Kidney (tissue), 14 donors: ENCODE results near the gene ZCCHC2. TPM values are rescaled to one million over a fixed set of nuclear protein-coding genes. Genes with fewer than 3 reads are reported as not detected.

Experiments used
- DNase-seq, 5 donors: peaks; one replicate each; pipeline ENCODE4 v3.0.0-alpha.2; 2013 to 2020
- FAIRE-seq: peaks from 2 replicates; lab custom pipeline; 2012; peaks lifted over from hg19 to GRCh38; lab: Jason Lieb, UNC
- H3K27ac ChIP-seq, 2 donors: one replicate each; pipeline ENCODE4 v1.7.0; 2013; ENCODE audit warnings: low read depth in 2 of 2, low read length in 2 of 2, inconsistent platforms in 1 of 2
- H3K27me3 ChIP-seq: one replicate; pipeline ENCODE4 v1.7.1; 2013; ENCODE audit warnings: low read length, inconsistent platforms; ENCODE audit not compliant: control insufficient read depth, insufficient read depth
- H3K36me3 ChIP-seq, 3 donors: one replicate each; pipeline versions ENCODE4 v1.7.0 to v1.7.1; 2013; ENCODE audit warnings: low read length in 3 of 3, control low read depth in 1 of 3, inconsistent platforms in 1 of 3; ENCODE audit not compliant: insufficient read depth in 3 of 3, control insufficient read depth in 2 of 3
- H3K4me1 ChIP-seq, 3 donors: one replicate each; pipeline versions ENCODE4 v1.7.0 to v1.7.1; 2013; ENCODE audit warnings: low read length in 3 of 3, inconsistent platforms in 1 of 3, low read depth in 1 of 3; ENCODE audit not compliant: control insufficient read depth in 2 of 3, insufficient read depth in 2 of 3
- H3K4me3 ChIP-seq, 3 donors: one replicate each; pipeline versions ENCODE4 v1.7.0 to v1.8.1; 2013; ENCODE audit warnings: low read length in 3 of 3, control low read depth in 1 of 3, inconsistent platforms in 1 of 3
- H3K9ac ChIP-seq, 3 donors: one replicate each; pipeline versions ENCODE4 v1.7.0 to v1.7.1; 2013; ENCODE audit warnings: low read length in 3 of 3, control low read depth in 1 of 3, inconsistent platforms in 1 of 3
- H3K9me3 ChIP-seq, 3 donors: one replicate each; pipeline versions ENCODE4 v1.7.0 to v1.7.1; 2013; ENCODE audit warnings: low read length in 3 of 3, control low read depth in 1 of 3, inconsistent platforms in 1 of 3; ENCODE audit not compliant: control insufficient read depth in 2 of 3, insufficient read depth in 1 of 3
- intact Hi-C: fragments of 100-400 bp; cut with DNase I; formaldehyde crosslinking; loops from one replicate; pipeline ENCODE4 v1.11.1; 2022
- polyA plus RNA-seq: library from polyadenylated mRNA; stranded (reverse); fragments of 350-450 nt; fragmentation: Illumina TruSeq; extraction: RNeasy Lipid Tissue Mini Kit (QIAGEN cat#74804); gene quantifications from one replicate; pipeline ENCODE4 v1.2.3, GENCODE V29; 2014; ENCODE audit warnings: low read depth, low replicate concordance; ENCODE audit not compliant: insufficient read depth
- total RNA-seq: library from RNA; stranded (reverse); fragmentation: NEBNext Ultra II Directional; extraction: Animal tissue kit (Norgen Biotek cat#: 25700); gene quantifications from one replicate; pipeline ENCODE4 v1.2.1, GENCODE V29; 2021
- TF ChIP-seq, protein P1 (sequence below): IDR thresholded peaks from 3 replicates; pipeline ENCODE4 v1.5.1; 2012; ENCODE audit warnings: mild to moderate bottlenecking, moderate library complexity, borderline replicate concordance; ENCODE audit not compliant: insufficient read depth; ENCODE audit errors: extremely low read depth
- donor health status: control.
- donor health status: control.
- donor health status: control.
- donor health status: control.
- donor health status: control.
- donor health status: DM: yes; HTN: yes; CAD: no.
- donor health status: Normal renal cell carcinoma (clear cell type).

ZCCHC2 gene
- total and polyA plus RNA-seq, 2 donors from 2014 or later, result 5.5 to 22.1 TPM

DNA sequence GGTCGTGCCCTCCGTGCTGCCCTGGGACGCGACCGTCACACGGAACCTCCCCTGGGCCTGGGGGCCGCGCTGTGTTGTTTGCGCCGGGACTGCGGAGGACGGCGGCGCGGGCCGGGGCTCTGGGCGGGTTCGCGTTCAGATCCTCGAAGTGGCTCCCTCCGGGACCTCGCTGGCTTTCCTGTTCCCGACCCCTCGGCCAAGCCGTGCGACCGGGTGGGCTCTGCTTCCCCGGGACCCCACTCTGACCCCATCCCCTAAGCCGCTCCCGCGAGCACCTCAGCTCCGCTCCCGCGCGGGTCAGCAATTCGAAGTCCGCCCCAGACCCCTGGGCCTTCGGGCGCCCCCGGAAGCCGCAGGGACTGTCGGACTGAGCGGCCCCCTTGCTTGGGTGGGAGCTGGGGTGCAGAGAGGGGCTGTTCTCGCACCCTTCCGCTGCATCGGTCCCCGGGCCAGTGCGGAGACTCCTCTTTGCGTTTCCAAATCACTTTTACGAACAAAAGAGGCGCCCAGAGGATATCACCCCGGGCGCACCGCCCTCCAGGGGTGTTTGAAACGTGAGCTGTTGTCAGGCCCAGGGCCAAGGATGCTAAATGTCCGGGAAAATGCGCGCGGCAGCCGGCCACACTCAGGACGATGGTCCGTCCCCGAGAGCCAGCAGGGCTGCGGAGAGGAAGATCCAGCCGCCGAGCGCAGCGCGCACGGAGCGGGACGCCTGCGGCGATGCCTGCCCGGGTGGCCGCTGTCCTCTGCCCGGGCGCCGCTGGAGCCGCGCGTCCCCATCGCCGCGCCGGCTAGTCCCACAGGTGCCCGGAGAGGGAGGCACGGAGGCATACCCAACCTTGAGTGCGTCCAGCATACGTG is 73.5 kb downstream of the ZCCHC2 start:
- peaks cover 2% of the 10 kb centered on the region for H3K27me3 ChIP-seq
- peaks cover 0 to 4% (median 0%) of the 10 kb centered on the region in 3 donors for H3K9me3 ChIP-seq
- H3K27ac ChIP-seq, result no peak overlapping the region
- peak overlapping the region in 2 of 3 donors; percentile 14 to 35 for H3K4me3 ChIP-seq
- no peaks in the 10 kb centered on the region for H3K36me3 ChIP-seq
- peak in 4 of 5 donors; percentile 67 to 80 (median 70) for DNase-seq
- peaks cover 0 to 10% (median 0%) of the 10 kb centered on the region in 3 donors for H3K4me1 ChIP-seq
- no peak overlapping the region for H3K9ac ChIP-seq
- intact Hi-C loops, result no loop called here
- TF ChIP-seq, protein P1, sequence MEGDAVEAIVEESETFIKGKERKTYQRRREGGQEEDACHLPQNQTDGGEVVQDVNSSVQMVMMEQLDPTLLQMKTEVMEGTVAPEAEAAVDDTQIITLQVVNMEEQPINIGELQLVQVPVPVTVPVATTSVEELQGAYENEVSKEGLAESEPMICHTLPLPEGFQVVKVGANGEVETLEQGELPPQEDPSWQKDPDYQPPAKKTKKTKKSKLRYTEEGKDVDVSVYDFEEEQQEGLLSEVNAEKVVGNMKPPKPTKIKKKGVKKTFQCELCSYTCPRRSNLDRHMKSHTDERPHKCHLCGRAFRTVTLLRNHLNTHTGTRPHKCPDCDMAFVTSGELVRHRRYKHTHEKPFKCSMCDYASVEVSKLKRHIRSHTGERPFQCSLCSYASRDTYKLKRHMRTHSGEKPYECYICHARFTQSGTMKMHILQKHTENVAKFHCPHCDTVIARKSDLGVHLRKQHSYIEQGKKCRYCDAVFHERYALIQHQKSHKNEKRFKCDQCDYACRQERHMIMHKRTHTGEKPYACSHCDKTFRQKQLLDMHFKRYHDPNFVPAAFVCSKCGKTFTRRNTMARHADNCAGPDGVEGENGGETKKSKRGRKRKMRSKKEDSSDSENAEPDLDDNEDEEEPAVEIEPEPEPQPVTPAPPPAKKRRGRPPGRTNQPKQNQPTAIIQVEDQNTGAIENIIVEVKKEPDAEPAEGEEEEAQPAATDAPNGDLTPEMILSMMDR, result no peak
- FAIRE-seq, result no peak

GRCh38 chr18:62601871-62602270 is 79.0 kb downstream of the ZCCHC2 start:
- DNase-seq, result no peak
- H3K9me3 ChIP-seq, result no peaks in the 10 kb centered on the region
- peaks cover 0 to 2% (median 0%) of the 10 kb centered on the region in 3 donors for H3K4me1 ChIP-seq
- H3K27me3 ChIP-seq, result peaks cover 2% of the 10 kb centered on the region
- intact Hi-C loops, result no loop called here
- TF ChIP-seq, protein P1, result no peak
- no peak overlapping the region for H3K9ac ChIP-seq
- H3K36me3 ChIP-seq, result no peaks in the 10 kb centered on the region
- no peak overlapping the region for H3K4me3 ChIP-seq
- FAIRE-seq, result no peak
- no peak overlapping the region for H3K27ac ChIP-seq

- Histone ChIP-seq H3K27me3 (no peaks in the 10 kb centered on the region), H3K36me3 (no peaks in the 10 kb centered on the region), H3K9ac (no peak overlapping the region), H3K4me1 (no peaks in the 10 kb centered on the region), H3K9me3 (peaks cover 0 to 3% (median 0%) of the 10 kb centered on the region in 3 donors), H3K27ac (no peak overlapping the region), H3K4me3 (no peak overlapping the region)
- TF ChIP-seq, protein P1, result no peak
- DNase-seq (no peak), FAIRE-seq (no peak)
- intact Hi-C loops, result no loop called here
Observed at GRCh38 chr18:62602706-62603105, 79.9 kb downstream of the ZCCHC2 start.
